Motor neuron (in vitro differentiated cells): ENCODE measurements around the gene ZNF91. TPM values are rescaled to one million over a fixed set of nuclear protein-coding genes. Genes with fewer than 3 reads are reported as not detected.
"Not testable (repeated sequence)": the region's sequence is repeated elsewhere in the genome, so short reads cannot be mapped to it uniquely, and the experiment has no call there.

Experiments used
- ATAC-seq, 8 experiments: fragments of 200-7000 bp; cut with Tn5 transposase; replicated peaks in 6 of 8; 2 replicates each; pipeline ENCODE4 v1.8.0; 2021; ENCODE audit warnings: mild to moderate bottlenecking in 8 of 8, moderate library complexity in 8 of 8
- H3K27ac ChIP-seq, 2 donors: fragments of 250-450 bp; sonication (Bioruptor Pico); 2 replicates each; pipeline ENCODE4 v1.9.0; 2021; ENCODE audit warnings: antibody characterized with exemption in 2 of 2, mild to moderate bottlenecking in 2 of 2, moderate library complexity in 1 of 2
- H3K4me1 ChIP-seq, 2 donors: fragments of 250-450 bp; sonication (Bioruptor Pico); replicated peaks in 1 of 2; 2 replicates each; pipeline ENCODE4 v1.6.1; 2021; ENCODE audit warnings: antibody characterized with exemption in 2 of 2, mild to moderate bottlenecking in 2 of 2, moderate library complexity in 1 of 2
- H3K4me3 ChIP-seq, 5 donors: fragments of 250-450 bp; sonication (Bioruptor Pico); 2 replicates each; pipeline ENCODE4 v1.9.0; 2021; ENCODE audit warnings: antibody characterized with exemption in 5 of 5, mild to moderate bottlenecking in 5 of 5, moderate library complexity in 4 of 5
- WGBS, 10 experiments: fragments of 450-650 bp; shearing (Covaris generic); methylation state at CpG; one replicate each; pipeline ENCODE4 v1.0.0; 2022; 5-methylcytosine and 5-hydroxymethylcytosine counted together
- in situ Hi-C, 9 experiments: fragments of 400-800 bp; cut with MboI; loops; one replicate each; pipeline ENCODE4 v1.15.0; 2021; ENCODE audit warnings: low sequenced_read_pairs in 9 of 9, low pct_unique_long_range_greater_than_20kb in 2 of 9; ENCODE audit not compliant: unreplicated experiment in 9 of 9
- total RNA-seq, 8 experiments: library from RNA; unstranded; fragments of 300-600 nt; gene quantifications; 2 replicates each; pipeline versions ENCODE4 v1.2.3 to v1.2.4, GENCODE V29; 2022

ZNF91 gene
- total RNA-seq, 8 experiments from 2014 or later: 18.1 to 233 (median 137) TPM

DNA sequence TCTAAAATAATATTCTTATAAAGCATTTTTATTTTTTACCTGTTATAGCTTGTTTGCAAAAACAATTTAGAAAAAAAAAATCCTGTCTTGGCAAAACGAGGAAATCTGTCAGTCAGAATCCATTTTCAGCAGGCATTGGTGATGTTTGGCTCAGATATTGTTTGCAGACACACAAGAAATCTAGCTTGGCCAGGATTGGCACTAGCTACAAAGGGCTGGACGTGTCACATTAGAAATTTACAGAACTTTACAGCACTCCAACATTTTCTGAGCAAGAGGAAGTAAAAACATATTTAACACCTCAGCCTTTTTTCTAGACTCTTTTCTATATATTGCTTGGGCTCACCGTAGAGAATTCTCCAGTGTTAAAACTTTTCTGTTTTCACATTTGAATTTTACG, 9.9 kb downstream of the ZNF91 start:
- H3K4me1 ChIP-seq: no peaks in the 10 kb centered on the region
- in situ Hi-C loops: no loop called here
- WGBS, 10 experiments: 63 to 100% (median 87%) methylated on average over 1 to 4 of the region's 4 CpGs
- no peak overlapping the region for H3K27ac ChIP-seq
- no peak for ATAC-seq
- H3K4me3 ChIP-seq: no peak overlapping the region

DNA sequence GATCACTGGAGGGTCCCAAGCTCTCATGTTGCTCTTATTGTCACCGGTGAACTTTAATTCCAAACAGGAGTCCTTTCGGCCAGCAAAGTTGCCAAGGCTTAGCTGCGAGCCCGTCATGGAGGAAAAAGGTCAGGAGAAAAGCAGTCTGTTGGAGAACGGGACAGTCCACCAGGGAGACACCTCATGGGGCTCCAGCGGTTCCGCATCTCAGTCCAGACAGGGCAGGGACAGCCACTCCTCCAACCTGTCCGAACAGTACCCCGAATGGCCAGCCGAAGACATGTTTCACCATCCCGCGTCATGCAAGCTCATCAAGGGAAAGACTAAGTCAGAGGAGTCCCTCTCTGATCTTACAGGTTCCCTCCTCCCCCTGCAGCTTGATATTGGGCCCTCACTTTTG, 10.4 kb downstream of the ZNF91 start:
- in situ Hi-C loops: no loop called here
- no peaks in the 10 kb centered on the region for H3K4me1 ChIP-seq
- H3K27ac ChIP-seq: no peak overlapping the region
- WGBS, 10 experiments: 88 to 100% (median 98%) methylated on average over 1 to 8 of the region's 12 CpGs; no CpG with 5 or more reads in 2 of the 10 experiments
- H3K4me3 ChIP-seq: no peak overlapping the region
- ATAC-seq: no peak

DNA sequence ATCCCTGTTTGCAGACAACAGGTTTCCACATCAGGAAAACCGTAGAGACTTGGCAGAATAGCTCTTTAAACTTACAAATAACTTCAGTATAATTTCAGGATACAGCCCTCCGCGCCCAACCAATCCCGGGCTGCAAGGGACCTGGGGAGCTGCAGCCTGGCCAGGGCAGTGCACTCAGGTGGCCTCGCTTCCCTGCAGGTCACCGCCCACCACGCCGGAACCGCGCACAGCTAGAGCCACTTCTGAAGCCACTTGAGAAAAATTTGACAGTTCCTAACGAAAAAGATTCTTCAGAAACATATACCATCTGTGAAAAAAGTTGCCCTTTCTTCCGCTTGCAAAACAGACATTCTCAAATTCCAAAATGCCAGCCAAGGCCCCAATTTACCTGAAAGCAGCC, 11.1 kb downstream of the ZNF91 start:
- H3K4me3 ChIP-seq: no peak overlapping the region
- in situ Hi-C loops: no loop called here
- H3K27ac ChIP-seq: no peak overlapping the region
- no peak for ATAC-seq
- no peaks in the 10 kb centered on the region for H3K4me1 ChIP-seq
- 85 to 100% (median 98%) methylated on average over 1 to 12 of the region's 12 CpGs; no CpG with 5 or more reads in 1 of the 10 experiments for WGBS, 10 experiments

DNA sequence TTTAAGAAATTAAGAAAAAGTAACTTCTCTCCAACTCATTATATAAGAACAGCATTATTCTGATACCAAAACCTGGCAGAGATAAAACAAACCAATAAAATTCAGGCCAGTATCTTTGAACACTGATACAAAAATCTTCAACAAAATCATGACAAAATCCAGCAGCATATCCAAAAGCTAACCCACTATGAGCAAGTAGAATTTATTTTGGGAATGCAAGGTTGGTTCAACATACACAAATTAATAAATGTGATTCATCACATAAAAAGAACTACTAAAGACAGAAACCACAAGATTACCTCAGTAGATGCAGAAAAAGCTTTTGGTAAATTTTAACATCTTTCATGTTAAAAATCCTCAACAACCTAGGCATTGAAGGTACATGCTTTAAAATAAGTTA, 12.3 kb downstream of the ZNF91 start:
- in situ Hi-C loops: no loop called here
- H3K4me1 ChIP-seq: no peaks in the 10 kb centered on the region
- no peak for ATAC-seq
- no peak overlapping the region for H3K27ac ChIP-seq
- H3K4me3 ChIP-seq: no peak overlapping the region

DNA sequence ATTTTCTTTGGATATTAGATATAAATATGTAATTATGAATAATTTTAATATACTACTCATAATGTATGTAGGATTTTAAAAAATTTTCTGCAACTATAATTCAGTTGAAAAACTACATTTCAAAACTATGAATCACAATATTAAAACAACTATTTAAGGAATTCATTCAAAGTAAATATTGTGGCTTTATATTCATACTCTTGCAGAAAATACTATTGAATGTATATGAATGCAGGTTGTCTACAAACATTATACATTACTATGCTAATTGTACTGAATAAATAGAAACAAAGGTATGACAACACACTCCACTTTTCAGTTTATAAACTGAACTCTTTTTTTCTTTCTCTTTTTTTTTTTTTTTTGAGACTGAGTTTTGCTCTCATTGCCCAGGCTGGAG, 14.2 kb downstream of the ZNF91 start:
- ATAC-seq: no peak
- Histone ChIP-seq H3K27ac (no peak overlapping the region), H3K4me1 (no peaks in the 10 kb centered on the region), H3K4me3 (no peak overlapping the region)
- in situ Hi-C loops: no loop called here

DNA sequence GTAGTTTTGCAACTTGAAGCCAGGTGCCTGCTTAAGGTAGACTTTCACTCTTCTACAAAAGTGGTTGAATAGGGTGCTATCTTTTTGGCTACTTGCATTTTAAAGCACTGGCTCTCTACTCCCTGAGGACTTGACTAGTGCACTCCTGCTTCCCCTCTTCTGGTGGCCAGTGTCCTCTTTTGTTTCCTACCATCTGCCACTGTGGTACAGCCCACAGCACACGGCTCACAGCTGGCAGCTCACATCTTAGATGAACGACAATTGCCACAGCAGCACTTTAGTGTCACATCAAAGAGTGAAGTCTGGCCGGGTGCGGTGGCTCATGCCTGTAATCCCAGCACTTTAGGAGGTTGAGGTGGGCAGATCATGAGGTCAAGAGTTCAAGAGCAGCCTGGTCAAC, 15.6 kb downstream of the ZNF91 start:
- H3K27ac ChIP-seq, H3K4me3 ChIP-seq, in situ Hi-C loops, ATAC-seq, H3K4me1 ChIP-seq: not testable (repeated sequence)
- 83 to 100% (median 87%) methylated on average over 1 to 3 of the region's 4 CpGs; no CpG with 5 or more reads in 7 of the 10 experiments for WGBS, 10 experiments

DNA sequence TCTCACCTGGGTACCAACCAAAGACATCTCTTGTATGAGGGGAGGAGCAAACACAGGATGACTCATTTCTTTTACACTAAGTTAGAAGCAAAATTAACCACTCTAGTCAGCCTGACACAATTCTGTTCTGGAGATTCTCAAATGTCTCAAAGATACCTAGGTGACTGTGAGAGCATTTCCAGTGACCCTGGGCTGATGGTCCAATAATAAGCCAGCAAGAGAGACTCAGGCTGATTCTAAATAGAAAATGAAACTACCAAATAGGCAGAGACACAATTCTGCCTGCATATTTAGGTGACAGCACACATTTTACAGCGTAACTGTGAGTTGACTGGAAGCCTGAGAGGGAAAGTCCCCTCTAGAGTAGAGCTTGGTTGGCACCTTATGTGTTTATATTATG, 16.3 kb downstream of the ZNF91 start:
- 80 to 100% (median 100%) methylated on average over 1 of the region's 1 CpG; no CpG with 5 or more reads in 3 of the 10 experiments for WGBS, 10 experiments
- peak in 1 of 8 experiments; percentile 41 for ATAC-seq
- H3K27ac ChIP-seq: no peak overlapping the region
- in situ Hi-C loops: no loop called here
- no peak overlapping the region for H3K4me3 ChIP-seq
- H3K4me1 ChIP-seq: no peaks in the 10 kb centered on the region

DNA sequence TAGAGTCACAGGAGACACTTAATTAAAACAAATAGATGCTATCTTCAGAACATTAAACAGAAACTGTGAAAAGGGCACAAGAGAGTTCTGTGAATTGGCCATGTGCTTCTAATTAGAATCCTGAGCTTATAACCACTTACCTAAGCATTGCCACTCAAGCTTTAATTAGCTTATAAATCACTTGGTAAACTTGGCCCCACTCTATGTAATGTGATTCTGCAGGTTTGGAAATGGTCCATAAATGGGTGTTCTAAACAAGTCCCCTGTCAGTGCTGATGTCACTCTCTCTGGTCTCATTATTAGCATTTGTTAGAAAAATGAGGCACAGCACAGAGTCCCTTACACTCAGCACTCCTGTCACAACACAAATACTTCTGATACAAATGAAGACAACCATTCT, 18.0 kb downstream of the ZNF91 start:
- H3K4me3 ChIP-seq: no peak overlapping the region
- in situ Hi-C loops: no loop called here
- no peaks in the 10 kb centered on the region for H3K4me1 ChIP-seq
- ATAC-seq: no peak
- no peak overlapping the region for H3K27ac ChIP-seq

DNA sequence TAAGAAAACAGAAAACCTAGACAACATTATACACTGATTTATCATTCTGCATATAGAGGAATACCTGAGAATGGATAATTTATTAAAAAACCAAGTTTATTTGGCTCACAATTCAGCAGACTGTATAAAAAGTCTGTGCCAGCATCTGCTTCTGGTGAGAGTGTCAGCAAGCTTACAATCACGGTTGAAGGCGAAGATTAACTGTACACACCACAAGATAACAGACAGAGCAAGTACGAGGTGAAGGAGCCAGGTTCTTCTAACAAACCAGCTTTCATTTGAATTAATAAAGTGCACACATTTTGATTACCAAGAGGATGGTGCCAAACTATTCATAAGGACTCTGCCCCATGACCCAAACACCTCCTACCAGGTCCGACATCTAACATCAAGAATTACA, 28.8 kb downstream of the ZNF91 start:
- 83 to 100% (median 95%) methylated on average over 2 to 4 of the region's 4 CpGs; no CpG with 5 or more reads in 1 of the 10 experiments for WGBS, 10 experiments
- in situ Hi-C loops: loop anchor here in 1 of 9 experiments (25.0 kb wide), 1 partner anchor 771 kb away; no protein-coding TSS in a partner anchor

DNA sequence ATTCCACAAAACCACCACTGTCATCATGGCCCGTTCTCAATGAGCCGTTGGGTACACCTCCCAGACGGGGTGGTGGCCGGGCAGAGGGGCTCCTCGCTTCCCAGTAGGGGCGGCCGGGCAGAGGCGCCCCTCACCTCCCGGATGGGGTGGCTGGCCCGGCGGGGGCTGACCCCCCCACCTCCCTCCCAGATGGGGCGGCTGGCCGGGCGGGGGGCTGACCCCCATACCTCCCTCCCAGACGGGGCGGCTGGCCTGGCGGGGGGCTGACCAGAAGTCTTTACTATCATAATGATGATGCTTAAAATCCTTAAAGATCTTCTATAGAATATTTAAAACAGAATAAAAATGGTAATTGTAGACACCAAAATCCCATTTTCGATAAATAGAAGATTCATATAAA, 29.2 kb downstream of the ZNF91 start:
- not testable (repeated sequence) for H3K4me3 ChIP-seq, H3K4me1 ChIP-seq, ATAC-seq, H3K27ac ChIP-seq
- 60 to 100% (median 100%) methylated on average over 1 of the region's 18 CpGs; no CpG with 5 or more reads in 4 of the 10 experiments for WGBS, 10 experiments
- in situ Hi-C loops: loop anchor here in 1 of 9 experiments (25.0 kb wide), 1 partner anchor 771 kb away; no protein-coding TSS in a partner anchor

More for the DNA sequence above, 28.8 kb downstream of the ZNF91 start:
- ATAC-seq: no peak
- no peaks in the 10 kb centered on the region for H3K4me1 ChIP-seq
- H3K4me3 ChIP-seq: no peak overlapping the region
- H3K27ac ChIP-seq: no peak overlapping the region

DNA sequence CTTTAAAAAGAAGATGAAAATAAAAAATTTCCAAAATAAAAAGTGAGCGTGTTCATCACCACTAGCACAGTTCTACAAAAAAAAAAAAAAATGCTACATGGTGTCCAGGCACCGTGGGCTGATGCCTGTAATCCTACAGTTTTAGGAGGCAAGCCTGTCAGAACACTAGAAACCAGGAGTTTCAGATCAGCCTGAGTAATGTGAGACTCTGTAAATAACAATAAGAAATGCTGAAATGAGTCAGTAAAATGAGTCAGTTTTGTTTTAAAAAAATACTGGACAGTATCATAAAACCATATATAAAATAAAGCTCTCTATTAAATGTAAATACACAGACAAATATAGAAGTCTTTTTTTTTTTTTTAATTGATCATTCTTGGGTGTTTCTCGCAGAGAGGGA, 30.0 kb downstream of the ZNF91 start:
- H3K27ac ChIP-seq: no peak overlapping the region
- no peaks in the 10 kb centered on the region for H3K4me1 ChIP-seq
- ATAC-seq: no peak
- in situ Hi-C loops: loop anchor here in 1 of 9 experiments (25.0 kb wide), 1 partner anchor 772 kb away; no protein-coding TSS in a partner anchor
- 55 to 100% (median 93%) methylated on average over 1 to 3 of the region's 3 CpGs for WGBS, 10 experiments
- no peak overlapping the region for H3K4me3 ChIP-seq

DNA sequence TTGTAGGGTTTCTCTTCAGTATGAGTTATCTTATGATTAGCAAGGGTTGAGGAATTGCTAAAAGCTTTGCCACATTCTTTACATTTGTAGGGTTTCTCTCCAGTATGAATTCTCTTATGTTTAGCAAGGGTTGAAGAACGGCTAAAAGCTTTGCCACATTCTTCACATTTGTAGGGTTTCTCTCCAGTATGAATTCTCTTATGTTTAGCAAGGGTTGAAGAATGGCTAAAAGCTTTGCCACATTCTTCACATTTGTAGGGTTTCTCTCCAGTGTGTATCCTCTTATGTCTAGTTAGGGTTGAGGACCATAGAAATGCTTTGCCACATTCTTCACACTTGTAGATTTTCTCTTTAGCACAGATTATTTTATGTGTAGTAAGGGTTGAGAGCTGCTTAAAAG, 33.4 kb downstream of the ZNF91 start:
- ATAC-seq, H3K4me1 ChIP-seq, H3K27ac ChIP-seq, H3K4me3 ChIP-seq: not testable (repeated sequence)
- in situ Hi-C loops: loop anchor here in 1 of 9 experiments (25.0 kb wide), 1 partner anchor 775 kb away; no protein-coding TSS in a partner anchor
- 80 to 100% (median 100%) methylated on average over 1 of the region's 1 CpG; no CpG with 5 or more reads in 6 of the 10 experiments for WGBS, 10 experiments

DNA sequence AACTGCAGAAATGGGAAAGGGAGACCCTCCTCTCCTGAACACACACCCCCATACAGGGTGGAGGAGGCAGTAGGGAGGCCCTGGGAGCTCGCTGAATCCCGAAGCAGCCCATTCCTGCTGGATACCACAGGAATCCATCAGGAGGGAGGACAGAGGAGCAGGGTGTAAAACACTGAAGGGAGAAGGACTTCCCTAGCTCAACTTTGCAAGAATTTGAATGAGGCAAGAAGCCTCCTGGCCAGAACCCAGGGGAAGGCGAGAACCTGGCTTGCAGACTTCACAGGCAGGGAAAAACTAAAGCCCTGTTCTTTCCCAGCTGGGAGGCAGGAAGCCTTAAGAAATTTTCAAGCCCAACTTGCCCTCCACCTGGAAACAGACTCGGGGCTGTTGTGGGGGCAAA, 43.5 kb downstream of the ZNF91 start:
- H3K4me3 ChIP-seq: no peak overlapping the region
- 76 to 100% (median 92%) methylated on average over 2 of the region's 4 CpGs; no CpG with 5 or more reads in 6 of the 10 experiments for WGBS, 10 experiments
- no peak for ATAC-seq
- in situ Hi-C loops: loop anchor here in 1 of 9 experiments (25.0 kb wide), 1 partner anchor 785 kb away; no protein-coding TSS in a partner anchor
- no peak overlapping the region for H3K27ac ChIP-seq
- no peaks in the 10 kb centered on the region for H3K4me1 ChIP-seq

DNA sequence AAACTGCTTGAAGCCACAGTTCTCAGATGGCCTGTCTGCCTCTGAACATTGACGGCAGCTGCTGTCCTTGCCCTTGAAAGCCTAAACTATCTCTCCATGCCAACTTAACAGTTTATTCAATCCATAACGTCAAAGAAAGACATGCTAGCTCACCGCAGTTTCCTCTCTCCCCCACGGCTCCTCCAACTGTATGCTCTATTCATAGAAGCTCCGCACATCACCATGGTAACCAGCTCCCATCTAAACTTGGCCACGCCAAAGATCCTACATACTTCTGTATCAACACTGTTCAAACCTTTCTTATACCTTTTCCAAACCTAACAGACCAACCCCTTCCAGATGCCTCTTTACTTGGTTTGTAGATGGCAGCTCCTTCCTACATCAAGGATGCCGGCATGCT, 48.6 kb downstream of the ZNF91 start:
- ATAC-seq: no peak
- Histone ChIP-seq H3K27ac (no peak overlapping the region), H3K4me3 (no peak overlapping the region), H3K4me1 (no peaks in the 10 kb centered on the region)
- in situ Hi-C loops: no loop called here
- 87 to 100% (median 100%) methylated on average over 1 to 6 of the region's 7 CpGs for WGBS, 10 experiments
